Activated CD4-positive, alpha-beta T cell treated with anti-CD3 and anti-CD28 coated beads for 36 hours (primary cell): Measurements from ENCODE around the gene LRBA. TPM values are rescaled to one million over a fixed set of nuclear protein-coding genes. Genes with fewer than 3 reads are reported as not detected.

Experiments
- ATAC-seq: fragments of 200-7000 bp; cut with Tn5 transposase; one replicate; pipeline ENCODE4 v1.10.0; 2021; ENCODE audit warnings: mild to moderate bottlenecking, moderate library complexity
- CTCF ChIA-PET: fragments of 350-600 bp; sonication (Branson Sonifier 250); formaldehyde crosslinking; loops from one replicate; lab custom pipeline; 2021; ENCODE audit warnings: antibody characterized with exemption; lab: Charles Lee
- POLR2A ChIA-PET: fragments of 350-600 bp; sonication (Branson Sonifier 250); formaldehyde crosslinking; loops from one replicate; lab custom pipeline; 2021; ENCODE audit warnings: antibody characterized with exemption, inconsistent platforms; lab: Charles Lee
- DNase-seq: peaks from one replicate; pipeline ENCODE4 v3.0.0-alpha.2; 2020
- H3K27ac Mint-ChIP-seq: one replicate; pipeline ENCODE4 v1.8.0; 2021; ENCODE audit warnings: mixed read lengths
- H3K27me3 Mint-ChIP-seq: one replicate; pipeline ENCODE4 v1.8.0; 2021; ENCODE audit warnings: mixed read lengths
- H3K36me3 Mint-ChIP-seq: one replicate; pipeline ENCODE4 v1.8.0; 2021; ENCODE audit warnings: low read depth, mixed read lengths
- H3K4me1 Mint-ChIP-seq: one replicate; pipeline ENCODE4 v1.8.0; 2021; ENCODE audit warnings: mixed read lengths
- H3K4me3 Mint-ChIP-seq: one replicate; pipeline ENCODE4 v1.8.0; 2021; ENCODE audit warnings: mild to moderate bottlenecking, moderate library complexity, mixed read lengths
- H3K9me3 Mint-ChIP-seq: one replicate; pipeline ENCODE4 v1.8.0; 2021; ENCODE audit warnings: low read depth, mixed read lengths
- intact Hi-C, 2 experiments: fragments of 100-400 bp; cut with DNase I in 1 of 2; cut with micrococcal nuclease in 1 of 2; formaldehyde crosslinking; loops; one replicate each; pipeline versions ENCODE4 v1.14.2 to v1.15.1; 2022 to 2024; cut with DNase I, micrococcal nuclease
- total RNA-seq, 2 experiments: library from RNA; stranded (reverse); gene quantifications; one replicate each; pipeline ENCODE4 v1.2.3, GENCODE V29; 2021

Gene LRBA
- total RNA-seq, 2 experiments from 2014 or later = 56.6 to 59.2 TPM

DNA sequence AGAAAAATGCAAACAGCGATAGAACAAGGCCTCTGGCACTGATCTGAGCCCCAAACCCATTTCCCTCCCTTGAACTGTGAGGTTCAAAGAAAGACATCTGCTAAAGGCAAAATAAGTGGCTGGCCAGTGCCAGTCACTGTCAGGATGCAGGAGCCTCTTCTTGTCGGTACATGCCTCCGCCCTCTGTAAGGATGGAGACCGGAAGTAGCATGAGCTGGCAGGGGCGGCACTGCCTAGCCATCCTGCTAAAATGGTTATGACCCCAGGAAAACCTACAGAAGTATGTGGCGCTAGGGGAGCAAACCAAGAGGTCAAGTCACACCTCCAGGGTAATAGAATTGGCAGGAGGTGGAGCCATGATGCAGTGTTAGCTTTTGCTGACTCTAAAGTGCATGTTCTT is 756.5 kb downstream of the LRBA start:
- POLR2A ChIA-PET = no interaction called here
- Mint-ChIP-seq H3K9me3 (no peaks in the 10 kb centered on the region), H3K27ac (no peak overlapping the region), H3K36me3 (no peaks in the 10 kb centered on the region), H3K27me3 (no peaks in the 10 kb centered on the region), H3K4me1 (no peaks in the 10 kb centered on the region), H3K4me3 (no peak overlapping the region)
- no peak for DNase-seq
- no peak for ATAC-seq
- intact Hi-C loops = no loop called here
- CTCF ChIA-PET = no interaction called here

DNA sequence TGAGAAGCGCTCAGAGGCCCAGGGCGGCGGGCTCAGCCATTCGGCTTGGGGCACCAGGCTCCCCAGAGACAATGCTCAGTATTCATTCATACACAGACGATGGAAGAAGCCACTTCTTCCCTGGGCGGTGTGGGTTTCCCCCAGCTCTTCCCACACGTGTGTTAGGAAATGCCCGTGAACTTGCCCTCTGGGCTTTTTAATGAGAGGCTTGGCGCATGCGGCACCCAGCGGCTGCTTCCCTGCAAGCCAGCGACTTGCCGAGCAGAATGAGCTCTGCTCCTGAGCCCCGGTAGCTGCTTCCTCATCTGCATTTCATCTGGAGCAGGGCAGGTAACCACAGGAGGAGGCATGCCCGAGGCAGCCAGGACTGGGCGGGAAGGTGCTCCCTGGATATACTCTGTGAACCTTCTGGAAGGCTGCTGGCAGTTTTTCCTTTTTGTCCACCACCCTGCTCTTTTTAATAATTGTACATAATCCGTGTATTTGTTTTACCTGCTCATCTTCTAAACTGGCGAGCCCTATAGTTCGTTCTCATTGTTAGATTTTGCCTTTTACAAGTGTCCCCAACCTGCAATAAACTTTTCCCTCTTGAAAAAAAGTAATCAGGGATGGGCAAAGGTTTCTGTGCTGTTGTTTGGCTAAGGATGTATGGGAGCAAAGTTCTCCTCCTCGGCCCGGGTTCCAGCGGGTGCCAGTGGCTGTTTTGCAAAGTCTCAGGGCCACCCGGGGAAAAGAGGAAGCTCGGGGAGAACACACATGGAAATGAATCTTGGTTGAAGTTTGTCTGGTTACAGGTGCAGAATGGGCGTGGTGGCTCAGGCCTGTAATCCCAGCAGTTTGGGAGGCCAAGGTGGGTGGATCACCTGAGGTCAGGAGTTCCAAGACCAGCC is 758.0 kb downstream of the LRBA start:
- Mint-ChIP-seq H3K27me3 (no peaks in the 10 kb centered on the region), H3K36me3 (no peaks in the 10 kb centered on the region), H3K4me1 (no peaks in the 10 kb centered on the region), H3K4me3 (no peak overlapping the region), H3K27ac (no peak overlapping the region), H3K9me3 (no peaks in the 10 kb centered on the region)
- no peak for DNase-seq
- ChIA-PET POLR2A (no interaction called here), CTCF (no interaction called here)
- intact Hi-C loops = no loop called here
- no peak for ATAC-seq

- no peaks in the 10 kb centered on the region for H3K36me3 Mint-ChIP-seq
- ATAC-seq (no peak), DNase-seq (no peak)
- H3K27me3 Mint-ChIP-seq = no peaks in the 10 kb centered on the region
- intact Hi-C loops = no loop called here
- no peak overlapping the region for H3K4me3 Mint-ChIP-seq
- H3K4me1 Mint-ChIP-seq = no peaks in the 10 kb centered on the region
- no peaks in the 10 kb centered on the region for H3K9me3 Mint-ChIP-seq
- CTCF ChIA-PET = no interaction called here
- no peak overlapping the region for H3K27ac Mint-ChIP-seq
- POLR2A ChIA-PET = no interaction called here
Measured at GRCh38 chr4:150256225-150256620, 758.9 kb downstream of the LRBA start.

DNA sequence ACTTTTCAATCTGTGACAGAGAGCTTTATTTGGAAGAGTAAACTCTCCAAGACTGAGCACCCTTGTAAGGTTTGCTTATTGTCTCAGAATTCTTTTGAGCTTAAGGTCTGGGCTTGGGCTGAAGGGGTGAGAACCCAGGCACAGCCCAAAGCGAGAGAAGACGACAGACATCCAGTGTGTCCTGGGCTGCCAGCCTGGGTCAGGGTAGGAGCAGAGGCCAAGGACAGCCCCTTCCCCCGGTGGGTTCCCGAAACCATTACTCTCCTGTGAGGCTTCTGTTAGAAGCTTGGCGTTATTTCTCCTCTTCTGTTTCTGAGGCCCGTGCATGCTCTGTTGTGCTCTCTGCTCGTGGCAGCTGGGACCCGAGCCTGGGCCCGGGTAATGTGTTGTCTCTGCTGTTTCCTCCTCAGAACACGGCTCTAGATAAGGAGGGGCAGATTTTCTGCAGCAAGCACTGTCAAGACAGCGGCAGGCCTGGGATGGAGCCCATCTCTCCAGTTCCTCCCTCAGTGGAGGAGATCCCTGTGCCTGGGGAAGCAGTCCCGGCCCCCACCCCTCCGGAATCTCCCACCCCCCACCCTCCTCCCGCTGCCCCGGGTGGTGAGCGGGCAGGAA is 759.4 kb downstream of the LRBA start:
- no peaks in the 10 kb centered on the region for H3K9me3 Mint-ChIP-seq
- no peaks in the 10 kb centered on the region for H3K4me1 Mint-ChIP-seq
- intact Hi-C loops = no loop called here
- H3K27me3 Mint-ChIP-seq = no peaks in the 10 kb centered on the region
- H3K36me3 Mint-ChIP-seq = no peaks in the 10 kb centered on the region
- H3K4me3 Mint-ChIP-seq = no peak overlapping the region
- POLR2A ChIA-PET = no interaction called here
- ATAC-seq = no peak
- CTCF ChIA-PET = interaction anchor here (1.4 kb wide), 1 partner anchor 605 kb away, joined by 3 read pairs; no protein-coding TSS in a partner anchor
- no peak overlapping the region for H3K27ac Mint-ChIP-seq
- no peak for DNase-seq

DNA sequence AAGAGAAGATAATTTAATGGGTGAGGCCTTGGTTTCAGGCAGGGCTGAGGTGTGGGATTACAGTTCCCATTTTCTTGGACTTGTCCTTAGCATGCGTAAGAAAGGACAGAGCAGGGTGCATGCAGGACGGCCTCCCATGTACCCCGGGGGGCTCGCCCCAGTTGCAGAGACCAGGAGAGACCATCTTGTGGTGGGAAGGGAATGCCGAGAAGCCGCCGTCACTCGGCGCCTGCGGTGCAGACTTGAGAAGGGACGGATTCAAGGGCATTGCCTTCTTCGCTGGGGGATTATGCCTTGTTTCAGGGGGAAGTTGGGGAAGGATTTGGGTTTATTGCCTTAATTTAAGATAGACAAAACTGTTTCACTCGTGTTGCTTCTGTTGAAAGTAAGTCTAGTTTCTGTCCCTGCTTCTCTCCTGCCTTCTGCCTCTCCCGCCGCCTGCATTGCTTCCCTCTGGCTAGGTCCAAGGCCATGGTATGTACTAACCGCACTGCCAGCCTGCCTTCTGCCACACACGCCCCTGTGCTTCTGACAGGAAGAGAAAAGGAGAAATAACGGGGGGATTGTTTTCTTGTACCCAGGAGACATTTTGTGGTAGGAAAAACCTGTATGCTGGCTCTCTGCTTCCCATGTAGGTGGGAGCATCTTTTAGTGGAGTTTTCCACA is 761.0 kb downstream of the LRBA start:
- Mint-ChIP-seq H3K36me3 (no peaks in the 10 kb centered on the region), H3K4me3 (no peak overlapping the region), H3K4me1 (no peaks in the 10 kb centered on the region), H3K9me3 (no peaks in the 10 kb centered on the region), H3K27me3 (no peaks in the 10 kb centered on the region), H3K27ac (no peak overlapping the region)
- intact Hi-C loops = no loop called here
- ChIA-PET CTCF (interaction anchor here (1.4 kb wide), 1 partner anchor 607 kb away, joined by 3 read pairs; no protein-coding TSS in a partner anchor), POLR2A (no interaction called here)
- DNase-seq (no peak), ATAC-seq (no peak)

GRCh38 chr4:150253416-150253815 is 761.7 kb downstream of the LRBA start:
- CTCF ChIA-PET = no interaction called here
- H3K4me3 Mint-ChIP-seq = no peak overlapping the region
- intact Hi-C loops = no loop called here
- H3K4me1 Mint-ChIP-seq = no peaks in the 10 kb centered on the region
- H3K27ac Mint-ChIP-seq = no peak overlapping the region
- ATAC-seq = no peak
- DNase-seq = no peak
- no peaks in the 10 kb centered on the region for H3K9me3 Mint-ChIP-seq
- POLR2A ChIA-PET = no interaction called here
- H3K36me3 Mint-ChIP-seq = no peaks in the 10 kb centered on the region
- H3K27me3 Mint-ChIP-seq = no peaks in the 10 kb centered on the region

GRCh38 chr4:150252741-150253140 is 762.3 kb downstream of the LRBA start:
- ChIA-PET CTCF (interaction anchor here (0.8 to 1.3 kb wide), 2 partner anchors 10 to 1174 kb away, joined by 4 to 5 read pairs; no protein-coding TSS in a partner anchor), POLR2A (no interaction called here)
- H3K9me3 Mint-ChIP-seq = no peaks in the 10 kb centered on the region
- H3K4me3 Mint-ChIP-seq = no peak overlapping the region
- no peaks in the 10 kb centered on the region for H3K4me1 Mint-ChIP-seq
- DNase-seq (no peak), ATAC-seq (no peak)
- intact Hi-C loops = no loop called here
- H3K36me3 Mint-ChIP-seq = no peaks in the 10 kb centered on the region
- no peaks in the 10 kb centered on the region for H3K27me3 Mint-ChIP-seq
- H3K27ac Mint-ChIP-seq = no peak overlapping the region

DNA sequence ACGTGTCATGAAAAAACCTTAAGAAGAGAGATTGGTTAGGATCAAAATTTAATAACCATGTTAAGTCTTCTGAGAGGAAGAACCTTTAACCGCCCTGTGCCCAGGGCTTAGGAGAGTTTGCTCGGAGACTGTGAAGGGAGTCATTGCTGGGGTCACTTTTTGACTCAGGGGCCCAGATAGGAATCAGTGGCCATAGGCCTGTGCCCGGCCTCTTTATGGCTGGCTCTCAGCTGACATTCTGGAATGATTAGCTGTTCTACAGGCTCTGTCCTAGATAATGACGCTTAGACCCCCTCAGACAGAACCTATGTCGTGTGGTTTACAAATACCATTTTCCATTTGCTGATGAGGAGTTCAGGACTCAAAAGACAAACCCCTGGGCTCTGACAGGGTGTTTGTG is 762.8 kb downstream of the LRBA start:
- Mint-ChIP-seq H3K4me3 (no peak overlapping the region), H3K36me3 (no peaks in the 10 kb centered on the region), H3K27me3 (no peaks in the 10 kb centered on the region), H3K9me3 (no peaks in the 10 kb centered on the region), H3K27ac (no peak overlapping the region), H3K4me1 (no peaks in the 10 kb centered on the region)
- DNase-seq = no peak
- ChIA-PET POLR2A (no interaction called here), CTCF (interaction anchor here (0.8 to 1.3 kb wide), 2 partner anchors 10 to 1175 kb away, joined by 4 to 5 read pairs; no protein-coding TSS in a partner anchor)
- no peak for ATAC-seq
- intact Hi-C loops = no loop called here

DNA sequence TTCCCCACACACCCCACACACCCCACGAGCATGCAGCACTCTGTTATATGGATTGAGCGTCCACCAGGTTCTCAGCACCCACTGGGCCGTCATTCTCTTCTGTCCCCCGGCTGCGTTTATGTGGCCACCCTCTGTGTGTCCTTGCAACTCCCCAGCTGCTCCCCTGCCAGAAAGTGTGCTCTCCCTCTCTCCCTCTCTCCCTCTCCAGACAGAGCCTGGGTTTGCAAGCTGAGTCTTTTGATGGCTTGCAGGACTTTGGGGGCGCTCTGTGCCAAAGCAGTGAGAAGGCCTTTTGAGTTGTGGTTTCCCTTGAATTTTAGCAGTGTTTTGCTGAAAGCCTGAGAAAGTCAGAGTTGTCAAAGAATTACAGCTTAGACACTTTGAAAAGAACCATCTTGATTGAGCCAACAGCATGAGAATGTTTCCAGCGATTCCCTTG is 763.3 kb downstream of the LRBA start:
- no peaks in the 10 kb centered on the region for H3K4me1 Mint-ChIP-seq
- H3K36me3 Mint-ChIP-seq = no peaks in the 10 kb centered on the region
- ChIA-PET CTCF (interaction anchor here (1.3 kb wide), 1 partner anchor 9 kb away, joined by 5 read pairs; no protein-coding TSS in a partner anchor), POLR2A (no interaction called here)
- H3K27ac Mint-ChIP-seq = no peak overlapping the region
- no peaks in the 10 kb centered on the region for H3K9me3 Mint-ChIP-seq
- no peak overlapping the region for H3K4me3 Mint-ChIP-seq
- DNase-seq (peak; percentile 14), ATAC-seq (peak; percentile 30)
- intact Hi-C loops = no loop called here
- no peaks in the 10 kb centered on the region for H3K27me3 Mint-ChIP-seq

- Mint-ChIP-seq H3K36me3 (no peaks in the 10 kb centered on the region), H3K9me3 (no peaks in the 10 kb centered on the region), H3K4me3 (no peak overlapping the region), H3K4me1 (no peaks in the 10 kb centered on the region), H3K27me3 (no peaks in the 10 kb centered on the region), H3K27ac (no peak overlapping the region)
- CTCF ChIA-PET = interaction anchor here (0.6 kb wide), 1 partner anchor 21 kb away, joined by 3 read pairs; no protein-coding TSS in a partner anchor
- ATAC-seq (no peak), DNase-seq (no peak)
- POLR2A ChIA-PET = no interaction called here
- intact Hi-C loops = no loop called here
Measured at GRCh38 chr4:150250998-150251651, 764.0 kb downstream of the LRBA start.
